SK-N-SH treated with all-trans-retinoic acid at 6 μM for 48 hours (cell line): ENCODE results near the gene IRAK4.

Source experiments
- ATAC-seq: fragments of 200-7000 bp; cut with Tn5 transposase; 3 replicates; pipeline ENCODE4 v1.9.1; 2020; ENCODE audit warnings: mild to moderate bottlenecking, moderate library complexity
- ARNTL ChIP-seq: fragments of 450-650 bp; formaldehyde crosslinking; IDR thresholded peaks from 2 replicates; pipeline ENCODE4 v1.5.0; 2020; ENCODE audit warnings: low read depth, mild to moderate bottlenecking, moderate library complexity, borderline replicate concordance
- BACH2 ChIP-seq: fragments of 250-450 bp; sonication (Bioruptor Pico); IDR thresholded peaks from 2 replicates; pipeline ENCODE4 v1.9.0; 2021; ENCODE audit warnings: mild to moderate bottlenecking, borderline replicate concordance
- CSDC2 ChIP-seq: fragments of 250-450 bp; sonication (Bioruptor Pico); IDR thresholded peaks from 2 replicates; pipeline ENCODE4 v1.5.0; 2020; ENCODE audit warnings: mild to moderate bottlenecking, moderate library complexity
- CSRNP3 ChIP-seq: fragments of 250-450 bp; sonication (Bioruptor Pico); IDR thresholded peaks from 2 replicates; pipeline ENCODE4 v1.5.1; 2021; ENCODE audit warnings: mild to moderate bottlenecking, moderate library complexity
- ESRRG ChIP-seq: fragments of 250-450 bp; sonication (Bioruptor Pico); IDR thresholded peaks from 2 replicates; pipeline ENCODE4 v1.6.1; 2021; ENCODE audit warnings: mild to moderate bottlenecking
- GLIS3 ChIP-seq: fragments of 250-450 bp; sonication (Bioruptor Pico); IDR thresholded peaks from 2 replicates; pipeline ENCODE4 v1.5.0; 2020; ENCODE audit warnings: mild to moderate bottlenecking, moderate library complexity
- ISL1 ChIP-seq: fragments of 250-450 bp; sonication (Bioruptor Pico); IDR thresholded peaks from 2 replicates; pipeline ENCODE4 v2.1.2; 2022; ENCODE audit warnings: mild to moderate bottlenecking, moderate library complexity
- OSR1 ChIP-seq: fragments of 250-450 bp; sonication (Bioruptor Pico); IDR thresholded peaks from 2 replicates; pipeline ENCODE4 v1.8.0; 2022; ENCODE audit warnings: moderate library complexity, mild to moderate bottlenecking, inconsistent platforms
- PPARA ChIP-seq: fragments of 250-450 bp; sonication (Bioruptor Pico); IDR thresholded peaks from 2 replicates; pipeline ENCODE4 v1.5.0; 2020; ENCODE audit warnings: mild to moderate bottlenecking, borderline replicate concordance
- RARB ChIP-seq: fragments of 250-450 bp; sonication (Bioruptor Pico); IDR thresholded peaks from 2 replicates; pipeline ENCODE4 v1.8.0; 2021; ENCODE audit warnings: mild to moderate bottlenecking, moderate library complexity
- SNAI2 ChIP-seq: fragments of 250-450 bp; sonication (Bioruptor Pico); IDR thresholded peaks from 2 replicates; pipeline ENCODE4 v1.5.0; 2020; ENCODE audit warnings: mild to moderate bottlenecking, moderate library complexity
- TSHZ2 ChIP-seq: fragments of 250-450 bp; sonication (Bioruptor Pico); IDR thresholded peaks from 2 replicates; pipeline ENCODE4 v1.5.0; 2020; ENCODE audit warnings: mild to moderate bottlenecking, moderate library complexity
- ZC3H10 ChIP-seq: fragments of 250-450 bp; sonication (Bioruptor Pico); IDR thresholded peaks from 2 replicates; pipeline ENCODE4 v1.5.1; 2021; ENCODE audit warnings: mild to moderate bottlenecking, moderate library complexity
- ZFP30 ChIP-seq: fragments of 450-650 bp; formaldehyde crosslinking; IDR thresholded peaks from 2 replicates; pipeline ENCODE4 v1.5.0; 2022; ENCODE audit warnings: mild to moderate bottlenecking, moderate library complexity
- ZNF70 ChIP-seq: fragments of 450-650 bp; formaldehyde crosslinking; IDR thresholded peaks from 2 replicates; pipeline ENCODE4 v1.5.0; 2020; ENCODE audit warnings: mild to moderate bottlenecking, moderate library complexity
- ZNF8 ChIP-seq: fragments of 450-650 bp; formaldehyde crosslinking; IDR thresholded peaks from 2 replicates; pipeline ENCODE4 v1.5.0; 2020; ENCODE audit warnings: mild to moderate bottlenecking, moderate library complexity
- TF ChIP-seq, protein P1 (sequence below): fragments of 250-450 bp; sonication (Bioruptor Pico); IDR thresholded peaks from 2 replicates; pipeline ENCODE4 v1.5.1; 2020; ENCODE audit warnings: low read depth, mild to moderate bottlenecking, moderate library complexity

The IRAK4 gene

GRCh38 chr12:43776498-43776897 is 17.7 kb downstream of the IRAK4 start:
- peak; percentile 87 for ATAC-seq
- TF ChIP-seq CSRNP3 (CRISPR knock-in tag) (no peak), OSR1 (CRISPR knock-in tag) (no peak), SNAI2 (CRISPR knock-in tag) (no peak), ZFP30 (CRISPR knock-in tag) (no peak)

- TF ChIP-seq RARB (CRISPR knock-in tag) (no peak), ISL1 (CRISPR knock-in tag) (peak; percentile 67)
- TF ChIP-seq, protein P1, sequence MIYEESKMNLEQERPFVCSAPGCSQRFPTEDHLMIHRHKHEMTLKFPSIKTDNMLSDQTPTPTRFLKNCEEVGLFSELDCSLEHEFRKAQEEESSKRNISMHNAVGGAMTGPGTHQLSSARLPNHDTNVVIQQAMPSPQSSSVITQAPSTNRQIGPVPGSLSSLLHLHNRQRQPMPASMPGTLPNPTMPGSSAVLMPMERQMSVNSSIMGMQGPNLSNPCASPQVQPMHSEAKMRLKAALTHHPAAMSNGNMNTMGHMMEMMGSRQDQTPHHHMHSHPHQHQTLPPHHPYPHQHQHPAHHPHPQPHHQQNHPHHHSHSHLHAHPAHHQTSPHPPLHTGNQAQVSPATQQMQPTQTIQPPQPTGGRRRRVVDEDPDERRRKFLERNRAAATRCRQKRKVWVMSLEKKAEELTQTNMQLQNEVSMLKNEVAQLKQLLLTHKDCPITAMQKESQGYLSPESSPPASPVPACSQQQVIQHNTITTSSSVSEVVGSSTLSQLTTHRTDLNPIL (CRISPR knock-in tag), result 0 out of 2 replicates have a peak, but pooled peaks have one; percentile 40
- no peak for ATAC-seq
Observed at GRCh38 chr12:43786899-43787693, 28.3 kb downstream of the IRAK4 start.

DNA sequence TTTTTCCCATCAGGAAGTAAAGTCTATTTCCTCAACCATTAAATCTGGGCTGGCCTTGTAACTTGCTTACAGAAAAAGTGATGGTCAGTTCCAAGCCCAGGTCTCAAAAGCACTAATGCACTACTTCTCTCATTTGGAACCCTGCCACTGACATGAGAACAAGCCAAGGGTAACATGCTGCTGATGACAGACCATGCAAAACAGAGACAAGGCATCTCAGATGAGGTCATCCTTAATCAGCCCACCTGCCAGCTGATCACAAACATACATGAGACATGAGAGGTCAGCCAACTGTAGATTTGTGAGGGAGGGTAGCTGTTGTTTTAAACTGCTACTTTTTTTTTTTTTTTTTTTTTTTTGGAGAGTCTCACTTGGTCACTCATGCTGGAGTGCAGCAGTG is 31.2 kb downstream of the IRAK4 start:
- no peak for TF ChIP-seq SNAI2 (CRISPR knock-in tag)
- no peak; the same call in 1 of the 2 replicates for TF ChIP-seq ZNF70 (CRISPR knock-in tag)
- no peak for TF ChIP-seq OSR1 (CRISPR knock-in tag)
- no peak for TF ChIP-seq GLIS3 (CRISPR knock-in tag)
- no peak for TF ChIP-seq ESRRG (CRISPR knock-in tag)
- no peak for TF ChIP-seq ZC3H10 (CRISPR knock-in tag)
- TF ChIP-seq, protein P1 (CRISPR knock-in tag), result peak; percentile 72; the same call in 1 of the 2 replicates
- TF ChIP-seq RARB (CRISPR knock-in tag), result no peak
- 0 out of 2 replicates have a peak, but pooled peaks have one; percentile 35 for TF ChIP-seq TSHZ2 (CRISPR knock-in tag)
- no peak for TF ChIP-seq PPARA (CRISPR knock-in tag)
- no peak for TF ChIP-seq CSDC2 (CRISPR knock-in tag)
- no peak for TF ChIP-seq ZNF8 (CRISPR knock-in tag)
- no peak for TF ChIP-seq ARNTL (CRISPR knock-in tag)
- peak; percentile 79 for TF ChIP-seq ISL1 (CRISPR knock-in tag)
- peak; percentile 31; the same call in 1 of the 3 replicates for ATAC-seq

- ATAC-seq, result no peak
- TF ChIP-seq, protein P1 (CRISPR knock-in tag), result no peak
- TF ChIP-seq ZNF8 (CRISPR knock-in tag) (no peak), TSHZ2 (CRISPR knock-in tag) (no peak), CSRNP3 (CRISPR knock-in tag) (no peak), RARB (CRISPR knock-in tag) (no peak), GLIS3 (CRISPR knock-in tag) (no peak), SNAI2 (CRISPR knock-in tag) (no peak), OSR1 (CRISPR knock-in tag) (no peak), BACH2 (no peak), ZFP30 (CRISPR knock-in tag) (no peak), PPARA (CRISPR knock-in tag) (no peak), CSDC2 (CRISPR knock-in tag) (no peak), ZNF70 (CRISPR knock-in tag) (no peak)
Observed at GRCh38 chr12:43795716-43796280, 37.0 kb downstream of the IRAK4 start.
